ENCODE measurements around the gene ZNF609.

DNA sequence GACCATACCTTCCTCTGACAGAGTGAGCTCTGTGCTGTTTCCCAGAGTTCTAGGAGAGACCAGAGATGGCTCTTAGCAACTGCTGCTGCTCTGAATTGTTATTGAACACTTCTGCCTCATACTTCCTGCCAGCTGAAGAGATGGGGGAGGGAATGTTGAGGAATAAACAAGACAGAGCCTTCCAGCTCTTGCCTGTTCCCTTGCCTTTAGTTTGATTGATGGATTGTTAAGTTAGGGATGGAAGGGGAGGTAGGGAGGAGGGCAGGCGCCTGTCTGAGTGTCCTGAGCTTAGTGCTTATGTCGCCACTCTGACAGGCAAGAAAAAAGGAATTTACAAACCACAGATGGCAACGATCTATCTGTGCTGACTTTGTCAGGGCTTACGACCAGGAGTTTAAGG is 42.8 kb downstream of the ZNF609 start:
- TF ChIP-seq CTCF (conservative IDR thresholded peaks at IDR 0.05; ENCODE audit: low read depth, low read length): no peak
- TF ChIP-seq EZH2phosphoT487 (IDR thresholded peaks at IDR 0.05; ENCODE audit: borderline replicate concordance, low read length): no peak
